Brain microvascular endothelial cell (primary cell): ENCODE results near the gene CTSO.

Experiments used
- DNase-seq: peaks from one replicate; pipeline ENCODE4 v3.0.0-alpha.2; 2020
- H3K27ac ChIP-seq: fragments of 250-450 bp; sonication (Bioruptor Pico); 2 replicates; pipeline ENCODE4 v1.5.1; 2020; ENCODE audit warnings: mild to moderate bottlenecking, moderate library complexity
- H3K27me3 ChIP-seq: fragments of 250-450 bp; sonication (Bioruptor Pico); replicated peaks from 2 replicates; pipeline ENCODE4 v1.5.1; 2020; ENCODE audit warnings: mild to moderate bottlenecking
- H3K36me3 ChIP-seq: fragments of 250-450 bp; sonication (Bioruptor Pico); replicated peaks from 2 replicates; pipeline ENCODE4 v1.5.1; 2020; ENCODE audit warnings: mild to moderate bottlenecking
- H3K4me3 ChIP-seq: 2 replicates; pipeline ENCODE4 v1.5.1; 2011; ENCODE audit warnings: low read depth, mild to moderate bottlenecking, control low read depth, low read length, moderate library complexity
- in situ Hi-C: cut with HindIII; loops from 2 replicates; pipeline ENCODE4 v1.10.0; 2017; ENCODE audit warnings: low sequenced_read_pairs, low pct_ligation_motif_present
- TF ChIP-seq, protein P1 (sequence below): IDR thresholded peaks from 2 replicates; pipeline ENCODE4 v1.5.1; 2011; ENCODE audit warnings: low read depth, mild to moderate bottlenecking, moderate library complexity, low read length, control low read depth, inconsistent platforms; ENCODE audit errors: missing control alignments

CTSO gene

DNA sequence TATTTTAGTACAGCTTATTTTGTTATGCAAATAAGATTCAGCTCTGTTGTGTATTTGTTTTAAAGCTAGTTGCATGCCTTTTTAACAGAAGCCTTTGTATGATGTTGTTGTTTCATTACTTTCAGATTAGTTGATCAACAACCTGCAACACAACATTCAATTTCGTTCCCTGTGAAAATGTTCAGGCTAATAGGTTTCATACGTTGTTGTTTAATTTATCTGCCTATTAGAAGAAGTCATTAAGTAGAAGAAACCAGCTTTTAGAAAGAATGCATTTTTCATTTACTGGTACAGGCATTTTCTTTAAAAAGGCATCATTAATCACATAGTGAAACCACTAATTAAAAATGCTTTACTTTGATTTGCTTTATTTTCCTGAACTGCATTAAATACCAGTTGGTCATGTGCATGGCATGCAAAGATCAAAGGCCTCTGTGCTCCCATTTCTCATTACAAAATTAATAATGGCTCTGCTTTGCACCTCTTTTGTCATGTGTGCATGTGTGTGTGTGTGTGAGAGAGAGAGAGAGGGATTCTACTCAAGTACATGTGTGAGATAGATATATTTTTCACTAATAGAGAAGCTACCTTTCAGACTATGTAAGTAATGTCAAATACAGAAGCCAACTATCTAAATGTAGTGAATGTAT, 29.2 kb upstream of the CTSO start:
- no peaks in the 10 kb centered on the region for H3K36me3 ChIP-seq
- in situ Hi-C loops: no loop called here
- DNase-seq: no peak
- H3K4me3 ChIP-seq: no peak overlapping the region
- no peaks in the 10 kb centered on the region for H3K27me3 ChIP-seq
- no peak overlapping the region for H3K27ac ChIP-seq
- TF ChIP-seq, protein P1, sequence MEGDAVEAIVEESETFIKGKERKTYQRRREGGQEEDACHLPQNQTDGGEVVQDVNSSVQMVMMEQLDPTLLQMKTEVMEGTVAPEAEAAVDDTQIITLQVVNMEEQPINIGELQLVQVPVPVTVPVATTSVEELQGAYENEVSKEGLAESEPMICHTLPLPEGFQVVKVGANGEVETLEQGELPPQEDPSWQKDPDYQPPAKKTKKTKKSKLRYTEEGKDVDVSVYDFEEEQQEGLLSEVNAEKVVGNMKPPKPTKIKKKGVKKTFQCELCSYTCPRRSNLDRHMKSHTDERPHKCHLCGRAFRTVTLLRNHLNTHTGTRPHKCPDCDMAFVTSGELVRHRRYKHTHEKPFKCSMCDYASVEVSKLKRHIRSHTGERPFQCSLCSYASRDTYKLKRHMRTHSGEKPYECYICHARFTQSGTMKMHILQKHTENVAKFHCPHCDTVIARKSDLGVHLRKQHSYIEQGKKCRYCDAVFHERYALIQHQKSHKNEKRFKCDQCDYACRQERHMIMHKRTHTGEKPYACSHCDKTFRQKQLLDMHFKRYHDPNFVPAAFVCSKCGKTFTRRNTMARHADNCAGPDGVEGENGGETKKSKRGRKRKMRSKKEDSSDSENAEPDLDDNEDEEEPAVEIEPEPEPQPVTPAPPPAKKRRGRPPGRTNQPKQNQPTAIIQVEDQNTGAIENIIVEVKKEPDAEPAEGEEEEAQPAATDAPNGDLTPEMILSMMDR: no peak

DNA sequence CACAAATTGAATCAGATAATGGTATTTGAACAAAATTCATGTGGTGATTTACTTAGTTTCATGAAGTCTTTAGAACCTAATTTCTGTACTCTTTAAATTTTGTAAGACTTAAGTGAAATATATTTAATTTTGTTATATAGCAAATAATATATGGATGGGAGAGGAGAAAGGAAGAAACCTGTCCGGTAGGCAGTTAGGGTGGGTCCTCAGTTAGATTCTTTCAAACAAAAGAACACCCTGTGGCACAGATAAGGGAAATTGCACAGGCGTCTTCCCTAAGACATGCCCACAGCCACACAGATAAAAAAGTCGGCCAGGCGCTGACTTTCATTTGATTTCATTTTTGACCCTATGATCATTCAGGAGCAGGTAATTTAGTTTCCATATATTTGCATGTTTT, 25.1 kb upstream of the CTSO start:
- no peaks in the 10 kb centered on the region for H3K27me3 ChIP-seq
- no peak for DNase-seq
- no peaks in the 10 kb centered on the region for H3K36me3 ChIP-seq
- H3K27ac ChIP-seq: no peak overlapping the region
- in situ Hi-C loops: no loop called here
- no peak overlapping the region for H3K4me3 ChIP-seq
- TF ChIP-seq, protein P1: no peak

DNA sequence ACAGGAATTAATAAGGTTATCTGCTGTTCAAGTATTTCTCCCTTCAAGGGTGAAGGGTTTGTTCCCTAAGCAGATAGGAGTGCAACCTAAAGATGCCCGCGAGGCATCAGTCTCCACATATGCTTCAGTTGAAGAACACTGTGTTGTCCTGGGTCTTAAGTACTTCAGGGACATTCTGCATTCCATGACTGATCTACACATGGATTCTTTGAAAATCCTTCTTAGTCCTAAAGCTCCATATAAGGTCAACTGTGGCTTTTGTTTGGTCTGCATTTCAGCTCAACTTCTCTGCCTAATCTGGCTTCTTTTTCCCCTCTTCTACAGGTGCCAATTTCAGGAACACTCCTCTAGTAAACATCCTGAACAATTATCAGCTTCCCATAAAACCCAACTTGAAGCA, 21.8 kb upstream of the CTSO start:
- H3K27ac ChIP-seq: no peak overlapping the region
- H3K4me3 ChIP-seq: no peak overlapping the region
- DNase-seq: no peak
- in situ Hi-C loops: no loop called here
- H3K27me3 ChIP-seq: no peaks in the 10 kb centered on the region
- no peaks in the 10 kb centered on the region for H3K36me3 ChIP-seq
- TF ChIP-seq, protein P1: no peak

DNA sequence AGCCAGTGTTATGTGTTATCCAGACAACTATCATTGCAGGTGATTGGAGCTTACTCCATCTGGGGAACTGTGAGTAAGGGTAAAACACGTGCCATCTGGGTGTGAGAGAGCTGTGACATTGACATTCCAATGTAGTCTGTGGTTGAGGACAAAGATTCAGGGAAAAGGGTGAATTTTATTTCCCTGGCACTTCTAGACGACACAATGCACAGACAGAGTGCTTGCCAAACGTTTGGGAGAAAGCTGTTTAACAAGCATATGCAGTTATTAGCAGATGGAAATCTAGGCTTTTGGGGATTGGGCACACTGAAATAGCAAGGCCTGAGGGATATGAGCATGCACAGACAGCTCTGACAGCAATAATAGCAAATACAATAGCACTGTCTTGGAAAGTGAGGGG, 21.3 kb upstream of the CTSO start:
- H3K27me3 ChIP-seq: no peaks in the 10 kb centered on the region
- in situ Hi-C loops: no loop called here
- H3K36me3 ChIP-seq: no peaks in the 10 kb centered on the region
- no peak overlapping the region for H3K4me3 ChIP-seq
- TF ChIP-seq, protein P1: no peak
- DNase-seq: no peak
- H3K27ac ChIP-seq: no peak overlapping the region

DNA sequence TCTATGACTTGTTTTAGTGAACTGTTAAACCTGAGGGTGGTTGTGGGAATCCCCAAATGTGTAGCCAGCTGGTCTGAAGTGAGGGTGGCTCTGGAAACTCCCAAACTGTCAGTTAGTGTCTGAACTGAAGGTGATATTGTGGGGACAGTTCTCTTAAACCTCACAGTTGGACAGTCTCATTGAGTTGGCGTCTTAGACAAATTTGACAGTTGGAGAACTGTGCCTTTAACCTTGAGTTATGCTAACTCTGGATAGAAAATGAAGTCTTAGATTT, 20.7 kb upstream of the CTSO start:
- DNase-seq: no peak
- Histone ChIP-seq H3K36me3 (no peaks in the 10 kb centered on the region), H3K27me3 (no peaks in the 10 kb centered on the region), H3K27ac (no peak overlapping the region), H3K4me3 (no peak overlapping the region)
- in situ Hi-C loops: no loop called here
- TF ChIP-seq, protein P1: no peak
